NCI-H1930 (cell line): ENCODE results near the gene THSD7B.
"Not testable (repeated sequence)": the region's sequence is repeated elsewhere in the genome, so short reads cannot be mapped to it uniquely, and the experiment has no call there.

Experiments used
- DNase-seq, 2 experiments: peaks; one replicate each; lab custom pipeline; 2025; lab: John Stamatoyannopoulos, UW

Gene THSD7B

DNA sequence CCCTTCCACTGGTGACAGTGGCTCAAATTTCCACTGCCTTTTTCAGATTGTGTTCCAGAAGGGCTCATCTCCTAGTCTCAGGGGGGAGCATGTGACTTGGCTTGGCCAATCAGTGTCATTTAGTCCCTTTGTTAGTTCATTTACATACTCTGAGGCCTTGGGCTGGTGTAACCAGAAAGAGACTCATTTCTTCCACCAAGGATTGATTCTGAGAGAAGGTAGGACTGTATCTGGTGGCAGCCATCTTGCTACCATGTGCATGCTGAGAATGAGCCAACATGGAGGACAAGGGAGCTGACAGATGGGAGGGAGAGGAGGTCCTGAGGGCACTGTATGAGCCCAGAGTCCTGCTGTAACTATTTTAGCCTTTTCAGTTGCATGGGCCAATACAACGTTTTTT is 191.7 kb downstream of the THSD7B start:
- DNase-seq, result no peak

DNA sequence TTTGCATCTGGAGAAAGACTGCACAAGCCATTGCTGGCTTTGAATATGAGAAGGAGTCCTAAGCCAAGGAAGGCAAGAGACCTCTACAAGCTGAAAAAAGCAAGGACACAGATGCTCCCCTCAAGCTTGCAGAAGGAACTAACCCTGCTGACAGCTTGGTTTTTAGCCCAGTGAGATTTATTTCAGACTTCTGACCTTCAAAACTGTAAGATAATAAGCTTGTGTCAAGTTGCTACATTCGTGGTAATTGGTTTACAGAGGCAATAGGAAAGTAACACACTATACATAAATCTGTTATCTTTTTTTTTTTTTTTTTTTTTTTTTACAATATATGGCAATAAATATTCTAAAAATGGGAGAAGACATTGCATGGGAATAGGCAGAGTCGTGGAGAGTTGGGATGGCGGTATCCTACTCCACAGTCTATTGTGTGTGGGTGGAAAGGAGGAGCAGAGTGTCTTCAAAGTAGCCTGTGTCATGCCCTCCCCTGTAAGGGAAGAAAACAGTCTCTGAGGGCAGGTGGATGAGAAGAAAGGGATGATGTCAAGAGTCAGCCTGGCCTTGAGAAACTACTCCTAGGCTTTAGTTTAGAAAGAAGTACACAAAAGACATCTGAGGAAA is 196.9 kb downstream of the THSD7B start:
- DNase-seq, result no peak

DNA sequence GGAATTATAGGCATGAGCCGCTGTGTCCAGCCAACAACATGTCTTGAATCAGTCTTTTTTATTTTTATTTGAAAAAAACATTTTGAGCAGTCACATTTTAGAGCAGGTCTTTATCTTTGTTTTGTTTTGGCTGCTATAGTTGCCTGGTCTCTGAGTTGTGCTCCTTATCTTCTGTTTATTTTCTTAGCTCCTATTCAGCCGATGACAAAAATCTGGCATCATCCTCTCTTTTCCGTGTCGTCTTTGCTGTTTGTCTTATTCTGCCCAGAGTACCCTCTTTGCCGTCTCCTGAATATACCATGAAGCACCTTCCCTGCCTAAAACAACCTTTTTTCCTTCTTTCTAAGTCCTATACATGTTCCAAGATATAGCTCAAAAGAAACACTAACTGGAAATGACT is 201.1 kb downstream of the THSD7B start:
- DNase-seq, result no peak

DNA sequence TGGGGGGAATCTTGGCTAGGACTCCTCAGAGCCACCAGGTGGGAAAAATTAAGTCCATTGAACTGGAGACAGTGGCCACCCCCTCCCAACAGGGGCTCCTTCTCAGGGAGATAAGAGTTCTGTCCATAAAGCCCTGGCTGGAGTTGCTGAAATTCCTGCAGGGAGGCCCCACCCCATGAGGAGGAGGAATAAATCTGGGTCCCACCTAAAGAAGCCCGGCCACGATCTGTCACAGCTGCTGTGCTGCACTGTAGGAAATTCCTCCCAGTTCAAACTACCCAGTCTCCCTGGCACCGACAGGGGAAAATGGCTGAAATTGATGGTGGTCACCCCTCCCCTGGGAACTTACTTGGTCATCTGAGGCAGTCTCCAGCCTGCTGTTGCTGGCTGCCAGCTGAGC is 215.0 kb downstream of the THSD7B start:
- DNase-seq, result no peak

DNA sequence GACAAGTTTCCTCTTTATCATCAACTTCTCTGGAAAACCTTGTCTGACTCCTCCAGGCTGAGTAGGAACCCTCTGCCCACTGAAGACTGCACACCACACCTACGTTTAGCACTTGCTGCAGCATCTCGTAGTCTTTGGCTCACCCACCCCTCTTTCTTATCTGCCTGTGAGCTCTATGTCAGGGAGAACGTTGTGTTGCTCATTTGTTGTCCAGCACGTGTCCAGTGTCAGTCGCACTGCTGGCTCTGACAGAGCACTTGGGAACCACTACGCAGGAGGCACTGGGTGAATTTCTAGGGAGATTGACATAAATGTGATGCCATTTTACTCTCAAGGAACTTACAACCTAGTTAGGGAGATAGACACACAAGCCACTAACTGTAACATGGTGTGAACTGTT is 216.3 kb downstream of the THSD7B start:
- not testable (repeated sequence) for DNase-seq

DNA sequence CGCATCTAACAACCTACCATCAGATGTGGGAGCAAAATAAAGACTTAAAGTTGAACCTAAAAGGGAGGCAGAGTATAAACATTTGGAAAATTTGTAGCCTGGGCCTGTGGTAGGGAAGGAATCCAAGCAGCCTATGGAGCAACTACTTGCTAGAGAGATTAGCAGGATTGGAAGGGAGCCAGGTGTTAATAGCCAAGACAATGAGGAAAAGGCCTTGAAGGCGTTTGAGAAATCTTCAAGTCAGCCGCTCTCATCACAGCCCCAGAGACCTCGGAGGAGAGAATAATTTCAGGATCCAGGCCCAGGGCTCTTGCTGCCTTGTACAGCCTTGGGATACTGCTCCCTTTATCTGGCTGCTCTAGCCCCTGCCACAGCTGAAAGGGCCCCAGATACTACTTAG is 219.7 kb downstream of the THSD7B start:
- DNase-seq, result no peak

DNA sequence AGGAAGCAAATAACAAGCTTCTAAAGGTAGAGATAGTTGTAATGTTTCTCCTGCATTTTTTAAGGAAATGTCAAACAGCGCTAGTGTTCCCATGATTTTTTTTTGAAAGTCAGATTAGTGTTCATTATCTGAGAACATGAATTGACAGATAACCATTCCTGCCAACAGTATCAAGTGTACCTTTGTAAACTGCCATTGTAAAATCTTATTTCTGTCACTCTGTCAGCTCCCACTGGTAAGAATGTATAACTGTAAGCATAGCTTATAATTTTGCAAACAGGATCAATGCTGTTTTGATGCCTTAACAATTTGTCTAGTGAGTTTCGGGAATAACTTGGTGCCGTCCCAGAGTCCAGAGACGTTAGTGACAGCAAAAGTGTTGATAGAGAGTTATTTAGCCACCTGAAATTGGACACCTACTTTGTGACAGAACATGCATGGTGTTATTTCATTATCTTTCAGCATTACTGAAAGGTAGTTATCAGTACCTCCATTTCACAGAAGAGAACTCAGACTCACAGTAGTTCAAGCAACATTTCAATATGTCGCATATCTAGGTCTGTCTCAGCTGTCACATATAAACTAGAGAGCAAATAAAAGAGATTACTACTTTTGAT is 221.4 kb downstream of the THSD7B start:
- no peak for DNase-seq

DNA sequence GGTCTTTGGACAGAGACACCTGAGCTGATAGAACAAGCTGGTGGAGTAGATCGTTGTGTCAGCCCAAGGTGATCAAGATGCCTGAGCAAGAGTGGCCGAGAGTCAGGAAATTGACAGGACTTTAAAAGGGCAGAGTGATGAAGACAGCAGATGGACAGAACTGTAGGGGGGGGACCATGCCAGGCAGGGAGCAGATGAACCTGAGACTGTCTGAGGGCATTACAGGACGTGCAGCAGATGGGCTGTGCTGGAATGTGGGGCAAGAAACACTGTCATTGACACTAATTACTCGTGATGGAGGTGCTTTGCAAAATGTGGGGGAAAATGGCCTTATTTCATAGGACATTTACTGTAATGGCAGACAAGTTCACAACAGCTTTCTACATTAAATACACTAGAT is 225.0 kb downstream of the THSD7B start:
- DNase-seq, result no peak

DNA sequence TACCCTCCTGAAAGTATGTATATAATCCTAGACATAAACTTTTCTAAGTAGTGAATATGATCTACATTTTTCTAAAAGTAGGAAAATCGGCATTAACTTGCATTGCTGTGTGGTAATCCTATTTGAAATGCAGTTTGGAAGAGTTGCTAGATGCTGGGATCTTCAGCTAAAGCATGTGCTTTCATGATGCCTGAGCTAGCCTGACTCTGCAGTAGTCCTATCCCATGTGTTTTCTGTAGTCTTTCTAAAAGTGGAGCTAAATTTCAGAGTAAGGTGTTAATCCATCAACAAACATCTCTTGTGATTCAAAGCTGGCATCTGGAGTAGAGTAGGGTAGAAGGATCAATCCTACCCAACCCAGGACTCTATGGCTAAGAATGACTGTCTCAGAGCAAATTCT is 229.4 kb downstream of the THSD7B start:
- no peak for DNase-seq

DNA sequence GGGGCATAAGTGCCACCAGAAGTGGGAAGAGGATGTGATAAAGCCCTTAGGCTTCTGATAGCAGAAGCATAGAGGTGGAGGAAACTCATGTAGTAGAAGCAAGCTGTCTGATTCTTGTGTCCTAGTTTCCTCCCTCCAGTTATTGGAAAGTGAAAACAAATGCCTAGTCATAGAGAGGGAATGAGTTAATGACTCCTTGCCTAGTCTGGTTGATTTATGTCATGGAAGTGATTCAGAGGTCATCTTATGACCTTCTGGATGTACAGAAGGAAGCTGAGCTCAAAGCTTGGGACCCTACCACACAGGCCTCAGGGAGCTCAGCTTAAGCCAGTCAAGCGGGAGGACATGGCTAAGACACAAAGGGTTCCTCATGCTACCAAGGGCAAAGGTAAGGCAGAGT is 232.2 kb downstream of the THSD7B start:
- DNase-seq, result no peak

DNA sequence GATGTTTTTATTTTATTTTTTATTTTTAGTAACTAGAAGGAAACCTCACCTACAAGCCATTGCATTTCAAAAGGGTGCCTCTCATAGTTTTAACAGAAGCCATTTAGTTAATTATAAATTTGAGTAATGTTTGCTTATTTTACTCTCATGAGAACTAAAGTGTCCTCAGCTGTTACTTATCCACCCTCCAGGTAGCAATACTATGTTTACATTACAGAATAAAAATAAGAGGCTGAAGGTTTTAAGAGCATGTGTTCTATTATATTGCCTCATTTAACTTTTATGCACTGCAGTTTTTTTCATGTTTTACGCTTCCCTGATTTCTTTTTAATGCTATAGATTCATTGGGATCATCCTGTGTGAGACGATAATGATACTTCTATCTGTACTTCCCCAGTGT is 235.5 kb downstream of the THSD7B start:
- no peak for DNase-seq

DNA sequence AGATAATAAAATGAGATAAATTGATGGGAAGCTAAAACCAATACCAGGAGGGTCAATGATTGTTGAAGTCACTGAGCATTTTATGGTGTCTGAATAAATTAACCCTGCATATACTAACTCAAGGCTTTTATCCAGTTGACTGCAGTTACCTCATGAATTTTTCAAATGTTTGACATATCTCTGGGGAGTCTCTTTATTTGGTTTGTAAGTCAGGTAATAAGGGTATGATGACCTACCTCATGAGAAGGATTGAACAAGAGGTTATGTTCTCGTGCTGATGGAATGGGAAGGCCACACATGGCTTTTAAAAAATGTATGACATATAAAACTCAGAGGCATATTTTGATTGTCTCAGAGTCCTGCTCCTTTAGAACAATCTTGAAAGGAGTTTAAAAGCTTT is 237.6 kb downstream of the THSD7B start:
- no peak for DNase-seq

DNA sequence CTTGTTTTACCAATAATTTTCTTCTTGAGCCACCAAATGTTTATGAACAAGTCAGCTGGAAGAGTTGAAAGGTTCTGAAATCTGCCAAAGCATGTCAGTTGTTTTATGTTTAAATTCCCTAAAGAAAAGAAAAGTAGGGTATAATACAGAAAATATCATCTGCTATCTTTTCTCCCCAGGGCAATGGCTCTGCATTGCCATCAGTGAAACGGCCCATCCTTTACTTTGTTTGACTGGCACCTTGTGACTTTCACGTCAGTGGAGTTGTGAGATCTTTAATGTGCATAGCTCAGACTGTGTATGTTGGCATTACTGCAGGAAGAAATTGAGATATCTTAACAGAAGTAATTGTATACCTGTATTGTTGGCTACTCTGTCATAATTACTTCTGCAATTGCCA is 239.9 kb downstream of the THSD7B start:
- DNase-seq, result no peak

DNA sequence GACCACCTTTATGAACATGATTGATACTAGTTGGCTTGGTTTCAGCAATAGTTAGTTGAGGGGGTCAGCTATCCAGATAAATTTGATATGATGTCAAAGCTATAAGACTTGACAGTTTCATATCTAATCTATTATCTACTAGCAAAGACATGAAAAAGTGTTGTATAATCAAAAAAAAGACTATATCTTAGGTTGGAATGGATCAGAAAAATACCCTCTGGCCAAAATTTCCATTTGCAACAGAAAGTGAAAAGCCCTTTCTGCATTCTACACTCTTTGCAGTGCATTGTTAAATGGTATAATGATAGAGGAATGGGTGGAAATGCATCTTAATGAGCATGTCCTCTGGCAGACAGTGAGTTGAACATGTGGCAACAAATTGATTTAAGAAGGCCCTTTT is 242.6 kb downstream of the THSD7B start:
- DNase-seq, result no peak

DNA sequence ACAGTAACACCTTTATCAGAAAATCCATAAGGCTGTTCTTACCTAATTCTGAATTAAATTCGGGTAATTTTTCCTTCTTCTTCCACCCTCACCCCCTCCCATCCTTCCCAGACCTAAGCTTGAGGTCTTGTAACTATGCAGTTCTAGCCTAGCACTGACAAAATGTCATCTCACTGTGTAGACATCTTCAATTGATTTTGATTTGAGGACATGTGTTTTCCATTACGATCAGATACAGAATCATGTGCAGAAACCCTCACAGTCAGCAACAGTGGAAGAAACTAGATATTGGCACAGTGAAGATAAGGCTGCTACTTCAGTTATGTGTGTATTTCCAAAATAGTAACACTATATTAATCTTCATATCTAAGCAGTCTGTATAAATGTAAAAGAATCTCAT is 244.6 kb downstream of the THSD7B start:
- no peak for DNase-seq

DNA sequence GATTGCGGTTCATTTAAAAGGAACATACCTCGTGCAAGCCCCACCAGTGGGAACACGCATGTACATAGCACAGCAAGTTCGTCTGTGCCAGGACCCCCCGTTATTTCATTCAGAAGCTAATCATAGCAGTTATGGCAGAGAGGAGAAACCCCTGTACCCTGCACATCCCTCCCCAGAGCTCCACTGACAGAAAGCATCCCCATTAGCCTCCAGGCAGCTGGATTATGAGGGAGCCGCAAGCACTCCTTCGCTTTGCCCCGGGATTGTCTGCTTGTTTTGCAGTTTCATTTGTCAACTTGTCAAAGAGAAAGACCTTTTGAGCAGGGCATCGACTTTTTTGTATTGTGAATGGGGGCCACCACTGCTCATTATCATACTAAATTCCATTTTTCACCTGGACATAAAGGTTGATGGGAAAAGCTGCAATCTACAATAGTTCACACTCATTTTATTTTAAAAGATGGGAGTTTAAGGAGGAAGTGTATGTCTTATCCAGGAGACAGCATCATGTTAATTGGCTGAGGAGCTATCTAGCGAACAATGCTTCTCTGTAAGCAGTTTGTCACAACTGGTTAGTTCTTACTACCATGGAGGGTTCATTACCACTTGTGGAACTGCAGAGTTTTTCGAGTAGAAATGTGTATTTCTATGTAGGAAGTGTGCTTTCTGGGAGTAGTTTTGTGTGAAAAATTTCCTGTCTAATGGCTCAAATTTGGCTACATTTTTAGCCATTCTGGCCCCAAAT is 255.3 kb downstream of the THSD7B start:
- no peak for DNase-seq

DNA sequence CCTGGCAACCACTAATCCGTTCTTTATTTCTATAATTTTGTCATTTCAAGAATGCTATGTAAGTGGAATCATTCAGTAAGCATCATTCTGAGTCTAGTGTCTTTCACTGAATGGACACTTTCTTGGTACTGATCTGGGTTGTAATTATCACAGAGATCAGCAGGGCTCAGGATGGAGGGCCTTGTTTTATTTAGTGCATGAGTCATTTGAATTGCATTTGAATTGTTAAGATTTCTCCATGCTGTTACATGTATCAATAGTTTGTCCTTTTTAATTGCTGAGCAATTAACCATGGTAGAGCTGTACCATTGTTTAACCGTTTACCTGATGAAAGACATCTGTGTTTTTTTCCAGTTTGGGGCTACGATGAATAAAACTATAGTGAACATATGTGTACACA is 256.4 kb downstream of the THSD7B start:
- DNase-seq, result peak in 1 of 2 experiments; percentile 61

DNA sequence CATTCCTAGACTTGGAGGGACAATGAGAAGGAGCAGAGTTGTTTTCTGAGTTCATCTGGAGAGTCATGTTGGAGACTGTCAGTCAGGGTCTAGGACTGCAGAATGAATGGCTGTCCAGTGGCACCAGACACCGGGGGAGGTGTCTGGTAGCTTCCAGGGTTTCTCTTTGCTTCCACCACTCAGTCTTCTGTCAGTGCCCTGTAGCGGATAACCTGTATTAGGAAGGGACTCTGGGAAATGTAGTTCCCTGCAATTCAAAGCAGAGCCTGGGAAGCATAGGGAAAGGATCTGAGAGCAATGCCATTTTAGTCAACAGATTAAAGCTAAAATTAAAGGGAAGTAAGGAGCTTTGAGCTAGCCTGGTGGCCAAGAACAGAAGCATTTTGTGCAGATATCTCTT is 257.9 kb downstream of the THSD7B start:
- no peak for DNase-seq

DNA sequence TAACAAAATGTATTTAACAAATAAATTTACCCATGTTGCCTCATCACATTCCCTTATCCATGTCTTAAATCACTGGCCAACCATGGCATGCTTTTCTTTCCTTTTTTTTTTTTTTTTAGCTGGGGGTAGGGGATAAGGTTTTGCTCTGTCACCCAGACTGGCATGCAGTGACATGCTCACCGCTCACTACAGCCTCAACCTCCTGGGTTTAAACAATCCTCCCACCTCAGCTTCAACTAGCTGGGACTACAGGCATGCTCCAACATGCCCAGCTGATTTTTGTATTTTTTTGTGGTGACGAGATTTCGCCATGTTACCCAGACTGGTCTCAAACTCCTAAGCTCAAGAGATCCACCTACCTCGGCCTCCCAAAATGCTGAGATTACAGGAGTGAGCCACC is 266.4 kb downstream of the THSD7B start:
- DNase-seq, result no peak

DNA sequence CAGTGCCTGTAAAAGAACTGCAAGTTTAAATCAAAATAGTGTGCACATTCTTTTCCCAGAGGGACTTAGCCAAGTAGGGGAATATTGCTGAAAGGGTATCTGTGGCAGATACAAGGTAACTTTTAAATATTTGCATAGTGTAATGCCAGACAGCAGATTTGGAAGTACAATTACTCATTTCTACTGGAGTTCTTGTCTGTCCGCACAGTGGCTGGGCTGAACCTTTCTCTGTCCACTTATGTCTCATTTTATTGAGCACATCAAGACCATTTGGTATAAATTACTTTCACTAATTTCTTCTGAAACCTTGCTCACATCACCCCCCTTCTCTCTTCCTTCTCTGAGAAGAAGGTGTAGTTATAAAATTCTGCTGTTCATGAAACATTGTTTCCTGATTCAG is 271.3 kb downstream of the THSD7B start:
- no peak for DNase-seq

DNA sequence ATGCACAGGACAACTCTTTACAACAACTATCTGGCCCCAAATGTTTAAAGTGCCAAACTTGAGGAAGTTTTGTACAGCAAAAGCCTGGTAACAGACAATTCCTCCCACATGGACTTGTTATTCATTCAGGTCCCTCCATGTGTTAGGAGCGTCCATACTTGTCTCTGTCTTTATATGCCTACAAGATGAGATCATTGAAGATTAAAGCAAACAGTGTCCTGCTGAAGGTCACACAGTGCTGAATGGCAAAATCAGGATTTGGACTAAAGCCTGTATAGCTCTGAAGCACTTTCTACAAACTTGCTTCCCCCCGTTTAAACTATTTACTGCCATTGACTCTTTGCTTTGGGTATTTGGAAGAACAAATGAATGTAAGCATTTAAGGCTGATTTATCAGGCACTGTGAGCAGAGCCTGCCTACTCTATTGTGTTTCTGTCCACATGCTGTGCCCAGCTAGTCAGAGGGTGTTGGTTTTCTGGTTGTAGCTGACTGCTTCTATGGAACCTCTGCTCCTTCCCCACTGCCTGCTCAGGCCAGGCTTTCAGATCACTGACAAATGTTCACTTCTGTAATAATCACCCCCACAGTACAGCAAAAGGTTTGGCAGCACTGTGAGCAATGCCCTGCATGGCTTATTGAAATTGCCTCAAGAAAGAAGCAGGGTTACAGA is 274.3 kb downstream of the THSD7B start:
- DNase-seq, result no peak

DNA sequence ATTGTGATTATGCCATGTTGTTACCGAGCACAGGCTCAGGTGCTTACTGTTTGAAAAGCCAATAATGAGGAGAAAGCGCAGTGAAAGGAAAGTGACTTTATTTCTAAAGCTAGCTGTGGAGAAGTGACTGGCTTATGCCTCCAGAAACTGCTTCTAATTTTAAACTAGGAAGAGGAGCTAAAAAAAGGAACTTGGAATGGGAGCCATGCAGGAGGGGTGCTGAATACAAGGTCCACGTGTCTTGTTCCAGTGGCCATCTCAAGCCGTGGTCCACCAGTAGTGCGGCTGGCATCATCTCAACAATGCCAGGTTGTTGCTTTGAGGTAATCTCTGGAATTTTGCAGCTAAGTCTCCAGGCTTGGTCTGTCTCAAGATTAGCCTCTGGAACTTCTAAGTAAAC is 282.0 kb downstream of the THSD7B start:
- DNase-seq, result no peak

DNA sequence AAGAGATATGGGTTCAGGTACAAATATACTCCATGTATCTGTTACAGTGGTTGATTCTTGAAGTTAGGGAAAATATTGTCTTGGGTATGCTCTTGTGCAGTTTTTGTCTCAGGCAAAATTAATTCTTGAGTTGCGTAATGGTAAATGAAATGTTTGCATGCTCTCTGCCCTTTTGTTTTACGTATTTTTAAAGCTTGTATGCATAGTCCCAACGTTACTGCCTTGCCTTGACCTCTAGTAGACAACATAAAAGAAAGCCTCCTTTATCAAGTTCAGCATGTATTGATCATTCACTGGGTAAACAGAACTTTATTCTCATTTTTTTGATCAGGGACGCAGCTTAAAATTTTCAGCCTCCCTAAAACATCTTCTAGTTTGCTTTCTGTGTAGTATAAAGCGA is 283.1 kb downstream of the THSD7B start:
- no peak for DNase-seq
